CD4-positive, alpha-beta memory T cell (primary cell): ENCODE data around the gene DCT. TPM values are rescaled to one million over a fixed set of nuclear protein-coding genes. Genes with fewer than 3 reads are reported as not detected.
A peak's percentile ranks its signal among the peaks of the same experiment; 100 is the strongest.

Source experiments
- CTCF ChIA-PET: fragments of 350-600 bp; sonication (Branson Sonifier 250); formaldehyde crosslinking; loops from one replicate; lab custom pipeline; 2021; ENCODE audit warnings: inconsistent platforms; ENCODE audit not compliant: partially characterized antibody; lab: Charles Lee
- POLR2A ChIA-PET: fragments of 350-600 bp; sonication (Branson Sonifier 250); formaldehyde crosslinking; loops from one replicate; lab custom pipeline; 2021; ENCODE audit not compliant: partially characterized antibody; lab: Charles Lee
- DNase-seq, 5 donors: peaks; one replicate each; pipeline versions ENCODE4 v3.0.0 to v3.0.0-alpha.2; 2020 to 2022; ENCODE audit warnings: mixed read lengths in 1 of 5
- H3K27ac ChIP-seq: one replicate; pipeline ENCODE4 v1.7.0; 2013; ENCODE audit warnings: low read depth, low read length
- H3K27me3 ChIP-seq: 2 replicates; pipeline ENCODE4 v1.7.0; 2013; ENCODE audit warnings: mild to moderate bottlenecking, low read length, moderate library complexity; ENCODE audit not compliant: insufficient read depth
- H3K36me3 ChIP-seq: 2 replicates; pipeline ENCODE4 v1.7.0; 2013; ENCODE audit warnings: mild to moderate bottlenecking, low read length, moderate library complexity; ENCODE audit not compliant: insufficient read depth
- H3K4me1 ChIP-seq: 2 replicates; pipeline ENCODE4 v1.7.0; 2013; ENCODE audit warnings: mild to moderate bottlenecking, low read length, moderate library complexity; ENCODE audit not compliant: insufficient read depth
- H3K4me3 ChIP-seq, 2 donors: one replicate each; pipeline ENCODE4 v1.7.0; 2013; ENCODE audit warnings: low read length in 2 of 2, mild to moderate bottlenecking in 1 of 2
- H3K9me3 ChIP-seq, 2 donors: one replicate each; pipeline ENCODE4 v1.7.0; 2013; ENCODE audit warnings: low read length in 2 of 2, control low read depth in 1 of 2; ENCODE audit not compliant: control insufficient read depth in 1 of 2
- H3K27ac Mint-ChIP-seq, 7 donors: one replicate each; pipeline ENCODE4 v1.8.0; 2020 to 2021; ENCODE audit warnings: mixed read lengths in 7 of 7, mild to moderate bottlenecking in 6 of 7, inconsistent platforms in 3 of 7, moderate library complexity in 3 of 7
- H3K27me3 Mint-ChIP-seq, 2 donors: one replicate each; pipeline ENCODE4 v1.8.0; 2020 to 2021; ENCODE audit warnings: mixed read lengths in 2 of 2
- H3K36me3 Mint-ChIP-seq, 2 donors: one replicate each; pipeline ENCODE4 v1.8.0; 2020 to 2021; ENCODE audit warnings: mixed read lengths in 2 of 2, inconsistent platforms in 1 of 2, mild to moderate bottlenecking in 1 of 2
- H3K4me1 Mint-ChIP-seq, 4 donors: one replicate each; pipeline ENCODE4 v1.8.0; 2020 to 2021; ENCODE audit warnings: mixed read lengths in 4 of 4, mild to moderate bottlenecking in 1 of 4
- H3K4me3 Mint-ChIP-seq, 8 donors: one replicate each; pipeline ENCODE4 v1.8.0; 2020 to 2021; ENCODE audit warnings: mixed read lengths in 8 of 8, mild to moderate bottlenecking in 7 of 8, moderate library complexity in 6 of 8, inconsistent platforms in 3 of 8
- H3K9me3 Mint-ChIP-seq, 8 donors: one replicate each; pipeline ENCODE4 v1.8.0; 2020 to 2021; ENCODE audit warnings: mixed read lengths in 8 of 8, mild to moderate bottlenecking in 5 of 8, inconsistent platforms in 3 of 8, moderate library complexity in 1 of 8
- intact Hi-C: fragments of 100-400 bp; cut with micrococcal nuclease; formaldehyde crosslinking; loops from one replicate; pipeline ENCODE4 v1.15.1; 2023
- polyA plus RNA-seq, 2 donors: library from polyadenylated mRNA; unstranded; fragments of 300-500 nt; fragmentation: Illumina TruSeq; gene quantifications; one replicate each; pipeline ENCODE4 v1.2.3, GENCODE V29; 2021
- total RNA-seq, 2 experiments: library from RNA; stranded (reverse); gene quantifications; one replicate each; pipeline ENCODE4 v1.2.3, GENCODE V29; 2021

DCT gene
- total and polyA plus RNA-seq, 4 experiments from 2014 or later, result 0.21 to 0.53 (median 0.30) TPM

DNA sequence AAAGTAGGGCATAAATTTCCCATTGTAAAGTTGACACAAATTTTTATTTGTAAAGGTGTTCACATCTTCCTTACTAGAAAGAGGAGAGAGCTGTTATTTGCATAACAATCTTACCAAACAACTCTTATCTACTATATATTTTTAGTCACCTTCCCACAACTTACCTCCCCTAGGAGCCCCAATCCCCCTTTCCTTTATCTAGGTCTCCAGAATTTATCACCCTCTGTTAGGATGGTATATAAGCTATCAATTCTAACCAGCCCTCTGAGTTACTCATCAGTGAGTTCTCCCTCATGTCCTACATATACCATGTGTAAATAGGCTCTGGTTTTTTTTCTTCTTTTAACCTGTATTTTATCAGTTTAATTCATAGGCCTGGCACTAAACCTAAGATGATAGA, 62.2 kb downstream of the DCT start:
- Histone ChIP-seq H3K4me3 (no peak overlapping the region), H3K4me1 (no peaks in the 10 kb centered on the region), H3K27ac (no peak overlapping the region), H3K9me3 (peaks cover 0 to 3% of the 10 kb centered on the region in 2 donors), H3K36me3 (no peaks in the 10 kb centered on the region), H3K27me3 (no peaks in the 10 kb centered on the region)
- Mint-ChIP-seq H3K36me3 (peaks cover 1 to 12% of the 10 kb centered on the region in 2 donors), H3K4me3 (no peak overlapping the region), H3K4me1 (peaks cover 1 to 10% (median 5%) of the 10 kb centered on the region in 4 donors), H3K27me3 (peaks cover 4 to 11% of the 10 kb centered on the region in 2 donors), H3K9me3 (peaks cover 3 to 39% (median 19%) of the 10 kb centered on the region in 8 donors), H3K27ac (peak overlapping the region in 1 of 7 donors; percentile 12)
- intact Hi-C loops, result no loop called here
- CTCF ChIA-PET, result interaction anchor here (1.5 kb wide), 1 partner anchor 203 kb away, joined by 3 read pairs; no protein-coding TSS in a partner anchor
- no peak for DNase-seq
- POLR2A ChIA-PET, result no interaction called here

DNA sequence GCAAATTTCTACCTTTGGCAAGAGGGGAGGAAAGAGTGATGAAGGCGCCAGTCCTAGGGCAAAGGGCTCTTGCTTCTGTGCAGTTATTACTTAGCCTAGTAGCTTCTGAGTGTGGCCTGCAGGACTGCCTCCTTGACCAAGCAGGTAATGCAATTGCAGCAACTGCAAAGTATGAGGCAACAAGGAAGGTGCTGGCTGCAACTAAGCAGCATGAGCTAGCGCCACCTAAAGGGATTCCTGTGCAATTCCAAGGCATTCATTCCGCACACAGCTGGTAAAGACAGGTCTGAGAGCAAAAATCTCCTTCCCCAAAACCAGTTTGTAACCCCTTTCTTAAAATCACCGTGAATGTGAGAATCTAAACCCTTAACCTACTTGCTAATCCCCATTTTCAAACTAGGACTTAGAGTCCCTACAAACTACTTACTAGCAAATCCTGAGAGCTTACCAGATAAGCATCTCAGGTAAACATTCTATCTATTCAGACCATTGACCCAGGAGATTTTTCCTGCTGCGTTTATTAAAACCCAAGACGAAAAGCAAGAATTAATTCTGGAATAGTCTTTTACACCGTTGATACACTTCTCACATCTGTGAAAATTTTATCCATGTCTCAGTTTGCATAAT, 62.9 kb downstream of the DCT start:
- H3K36me3 ChIP-seq, result no peaks in the 10 kb centered on the region
- no peak overlapping the region for H3K4me3 ChIP-seq
- CTCF ChIA-PET, result interaction anchor here (1.5 kb wide), 1 partner anchor 204 kb away, joined by 3 read pairs; no protein-coding TSS in a partner anchor
- peaks cover 1 to 12% of the 10 kb centered on the region in 2 donors for H3K36me3 Mint-ChIP-seq
- no peak overlapping the region for H3K27ac ChIP-seq
- H3K9me3 Mint-ChIP-seq, result peaks cover 3 to 37% (median 19%) of the 10 kb centered on the region in 8 donors
- no peaks in the 10 kb centered on the region for H3K4me1 ChIP-seq
- H3K27ac Mint-ChIP-seq, result no peak overlapping the region
- H3K27me3 Mint-ChIP-seq, result peaks cover 5 to 13% of the 10 kb centered on the region in 2 donors
- H3K27me3 ChIP-seq, result no peaks in the 10 kb centered on the region
- H3K4me1 Mint-ChIP-seq, result peaks cover 1 to 10% (median 5%) of the 10 kb centered on the region in 4 donors
- H3K9me3 ChIP-seq, result peaks cover 0 to 3% of the 10 kb centered on the region in 2 donors
- H3K4me3 Mint-ChIP-seq, result no peak overlapping the region
- POLR2A ChIA-PET, result no interaction called here
- no peak for DNase-seq
- intact Hi-C loops, result no loop called here

DNA sequence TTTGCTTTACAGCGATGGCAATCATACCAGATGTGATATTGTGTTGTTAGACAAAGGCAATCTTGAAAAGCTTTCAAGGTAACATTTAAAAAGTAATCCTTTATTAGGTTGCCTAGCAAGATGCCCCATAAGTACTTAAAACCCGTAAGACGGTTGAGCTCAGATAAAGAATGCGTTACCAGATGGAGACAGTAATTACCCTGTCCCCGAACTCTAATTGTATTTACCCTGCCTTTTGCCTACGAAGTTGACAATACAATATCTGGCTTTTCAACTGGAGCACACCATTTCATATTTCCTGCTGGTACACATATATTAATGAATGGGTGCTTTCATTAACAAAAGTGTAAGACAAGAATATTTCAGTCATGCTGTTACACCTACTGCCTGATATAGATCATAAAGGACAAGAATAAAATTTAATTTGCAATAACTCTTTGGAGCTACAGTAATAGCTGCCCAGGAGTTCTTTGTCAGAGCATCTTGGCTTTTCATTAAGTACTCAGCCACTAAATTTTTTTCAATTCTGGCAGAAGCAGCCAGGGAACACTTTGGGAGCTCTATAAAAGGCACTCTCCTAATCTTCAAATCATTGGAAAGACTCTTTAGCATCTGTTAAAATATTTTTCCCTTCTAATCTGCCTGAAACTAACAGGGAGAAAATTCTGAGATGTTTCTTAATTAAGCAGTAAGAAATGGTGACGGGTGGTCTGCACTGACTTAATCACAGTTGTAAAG, 63.8 kb downstream of the DCT start:
- no peaks in the 10 kb centered on the region for H3K4me1 ChIP-seq
- no peak overlapping the region for H3K4me3 Mint-ChIP-seq
- H3K36me3 Mint-ChIP-seq, result peaks cover 1 to 12% of the 10 kb centered on the region in 2 donors
- no peak overlapping the region for H3K27ac Mint-ChIP-seq
- no peak for DNase-seq
- H3K9me3 ChIP-seq, result no peaks in the 10 kb centered on the region
- peaks cover 10 to 13% of the 10 kb centered on the region in 2 donors for H3K27me3 Mint-ChIP-seq
- no peaks in the 10 kb centered on the region for H3K36me3 ChIP-seq
- H3K4me1 Mint-ChIP-seq, result peaks cover 1 to 10% (median 5%) of the 10 kb centered on the region in 4 donors
- no peak overlapping the region for H3K4me3 ChIP-seq
- peaks cover 3 to 28% (median 14%) of the 10 kb centered on the region in 8 donors for H3K9me3 Mint-ChIP-seq
- intact Hi-C loops, result no loop called here
- ChIA-PET POLR2A (no interaction called here), CTCF (no interaction called here)
- H3K27ac ChIP-seq, result no peak overlapping the region
- H3K27me3 ChIP-seq, result no peaks in the 10 kb centered on the region

DNA sequence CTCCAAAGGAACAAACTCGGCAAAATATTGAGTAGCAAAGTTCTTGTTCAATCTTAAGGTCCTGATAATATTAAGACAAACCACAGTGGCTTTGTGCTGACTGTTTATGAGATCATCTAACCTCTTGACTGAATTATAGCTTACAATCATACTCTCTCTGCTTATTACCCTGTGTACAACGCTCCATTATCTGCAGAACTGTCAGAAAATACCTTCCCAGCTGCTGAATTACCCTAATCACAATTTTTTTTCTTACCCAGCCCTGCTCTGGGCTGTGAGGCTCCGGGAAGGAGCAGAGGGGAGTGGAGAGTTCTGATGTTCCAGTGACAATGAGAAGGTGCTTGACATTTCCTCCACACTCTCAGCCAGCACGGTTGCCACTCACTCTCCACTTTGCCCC, 64.8 kb downstream of the DCT start:
- H3K4me1 ChIP-seq, result no peaks in the 10 kb centered on the region
- no peak overlapping the region for H3K27ac Mint-ChIP-seq
- no peaks in the 10 kb centered on the region for H3K36me3 ChIP-seq
- no peaks in the 10 kb centered on the region for H3K9me3 ChIP-seq
- no peak overlapping the region for H3K27ac ChIP-seq
- H3K36me3 Mint-ChIP-seq, result peaks cover 1 to 9% of the 10 kb centered on the region in 2 donors
- intact Hi-C loops, result no loop called here
- no peak overlapping the region for H3K4me3 ChIP-seq
- H3K27me3 ChIP-seq, result no peaks in the 10 kb centered on the region
- no peak overlapping the region for H3K4me3 Mint-ChIP-seq
- peaks cover 3 to 23% (median 10%) of the 10 kb centered on the region in 8 donors for H3K9me3 Mint-ChIP-seq
- H3K27me3 Mint-ChIP-seq, result peaks cover 12 to 13% of the 10 kb centered on the region in 2 donors
- peaks cover 1 to 10% (median 5%) of the 10 kb centered on the region in 4 donors for H3K4me1 Mint-ChIP-seq
- POLR2A ChIA-PET, result no interaction called here
- no peak for DNase-seq
- CTCF ChIA-PET, result no interaction called here

DNA sequence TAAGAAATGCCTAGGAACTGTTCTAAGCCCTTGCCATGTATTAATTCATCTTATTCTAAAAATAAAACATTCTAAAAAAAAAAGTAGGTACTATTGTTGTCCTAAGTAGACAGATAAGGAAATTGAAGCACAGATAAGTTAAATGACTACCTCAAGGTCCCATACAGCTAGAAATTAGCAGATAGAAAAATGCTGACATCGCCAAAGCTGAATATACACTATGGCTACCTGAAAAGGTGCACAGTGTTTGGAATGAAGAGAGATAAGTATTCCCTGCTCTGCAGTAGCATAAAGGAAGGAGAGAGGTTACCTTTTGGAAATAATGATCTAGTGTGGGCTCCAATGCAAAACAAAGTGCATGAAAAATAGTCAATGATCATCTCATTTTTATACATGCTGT, 65.3 kb downstream of the DCT start:
- DNase-seq, result no peak
- H3K27me3 ChIP-seq, result no peaks in the 10 kb centered on the region
- no peak overlapping the region for H3K4me3 Mint-ChIP-seq
- no peak overlapping the region for H3K27ac Mint-ChIP-seq
- no peaks in the 10 kb centered on the region for H3K9me3 ChIP-seq
- H3K4me1 ChIP-seq, result no peaks in the 10 kb centered on the region
- peaks cover 1 to 9% of the 10 kb centered on the region in 2 donors for H3K36me3 Mint-ChIP-seq
- H3K4me1 Mint-ChIP-seq, result peaks cover under 1 to 6% (median 3%) of the 10 kb centered on the region in 4 donors
- H3K4me3 ChIP-seq, result no peak overlapping the region
- no peak overlapping the region for H3K27ac ChIP-seq
- intact Hi-C loops, result no loop called here
- POLR2A ChIA-PET, result no interaction called here
- H3K27me3 Mint-ChIP-seq, result peaks cover 12 to 13% of the 10 kb centered on the region in 2 donors
- H3K36me3 ChIP-seq, result no peaks in the 10 kb centered on the region
- CTCF ChIA-PET, result no interaction called here
- H3K9me3 Mint-ChIP-seq, result peaks cover 3 to 23% (median 10%) of the 10 kb centered on the region in 8 donors

DNA sequence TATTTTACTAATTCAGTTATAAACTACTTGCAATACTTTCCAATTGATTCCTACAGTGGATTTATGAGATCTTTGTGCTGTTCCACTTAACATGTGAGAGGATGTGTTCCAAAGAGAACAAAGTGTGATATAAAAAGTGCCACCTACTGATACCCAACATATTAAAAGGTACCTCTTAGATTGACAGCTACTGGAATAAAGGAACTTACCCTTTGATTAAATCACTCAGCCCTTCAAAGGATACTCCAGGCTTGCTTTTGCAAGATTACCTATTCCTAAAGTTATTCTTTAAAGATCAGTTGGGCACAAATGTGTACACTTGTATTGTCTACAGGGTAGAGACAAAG, 65.9 kb downstream of the DCT start:
- Histone ChIP-seq H3K27ac (no peak overlapping the region), H3K4me1 (no peaks in the 10 kb centered on the region), H3K4me3 (no peak overlapping the region), H3K27me3 (no peaks in the 10 kb centered on the region), H3K9me3 (no peaks in the 10 kb centered on the region), H3K36me3 (no peaks in the 10 kb centered on the region)
- peaks cover 3 to 21% (median 10%) of the 10 kb centered on the region in 8 donors for H3K9me3 Mint-ChIP-seq
- no peak overlapping the region for H3K27ac Mint-ChIP-seq
- peaks cover 1 to 9% of the 10 kb centered on the region in 2 donors for H3K36me3 Mint-ChIP-seq
- peaks cover 12 to 18% of the 10 kb centered on the region in 2 donors for H3K27me3 Mint-ChIP-seq
- ChIA-PET CTCF (no interaction called here), POLR2A (no interaction called here)
- no peak overlapping the region for H3K4me3 Mint-ChIP-seq
- no peak for DNase-seq
- intact Hi-C loops, result no loop called here
- peaks cover 0 to 2% (median 0%) of the 10 kb centered on the region in 4 donors for H3K4me1 Mint-ChIP-seq

DNA sequence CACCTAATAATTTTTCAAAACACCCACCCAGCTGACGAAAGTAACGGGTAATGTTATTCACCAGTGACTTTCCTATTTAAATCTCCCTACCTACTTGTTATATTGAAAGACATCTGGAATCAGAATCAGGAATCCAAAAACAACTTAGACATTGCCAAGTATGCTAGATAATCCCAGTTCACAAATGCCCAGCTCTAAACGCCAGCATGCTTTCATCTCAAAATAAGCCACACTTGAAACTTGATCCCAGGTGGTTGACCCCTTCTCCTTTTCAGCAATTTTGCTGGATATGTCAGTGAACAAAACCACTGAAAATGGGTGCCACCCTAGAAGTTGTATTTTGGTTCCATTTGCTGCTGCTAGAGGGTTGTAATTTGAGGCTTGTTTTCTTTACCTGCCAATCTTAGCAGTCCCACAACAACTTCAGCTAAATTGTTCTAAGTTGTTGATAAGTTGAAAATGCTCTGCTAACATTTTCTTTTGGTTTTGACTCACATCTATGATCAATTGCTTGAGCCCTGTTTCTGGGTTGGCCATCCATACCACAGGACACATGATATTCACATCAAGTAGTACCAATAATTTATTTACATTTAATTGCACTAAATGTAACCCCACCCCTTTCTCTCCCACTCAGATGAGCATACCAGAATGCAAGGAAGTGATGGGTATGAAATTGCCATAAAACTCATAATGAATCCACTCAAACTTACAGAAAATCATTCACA, 66.4 kb downstream of the DCT start:
- no peak overlapping the region for H3K27ac Mint-ChIP-seq
- H3K9me3 Mint-ChIP-seq, result peaks cover 3 to 18% (median 9%) of the 10 kb centered on the region in 8 donors
- H3K4me1 Mint-ChIP-seq, result no peaks in the 10 kb centered on the region
- H3K9me3 ChIP-seq, result no peaks in the 10 kb centered on the region
- H3K4me1 ChIP-seq, result no peaks in the 10 kb centered on the region
- intact Hi-C loops, result no loop called here
- H3K27ac ChIP-seq, result no peak overlapping the region
- POLR2A ChIA-PET, result no interaction called here
- H3K27me3 ChIP-seq, result no peaks in the 10 kb centered on the region
- H3K27me3 Mint-ChIP-seq, result peaks cover 12 to 18% of the 10 kb centered on the region in 2 donors
- no peak overlapping the region for H3K4me3 Mint-ChIP-seq
- CTCF ChIA-PET, result no interaction called here
- H3K36me3 Mint-ChIP-seq, result peaks cover 1 to 9% of the 10 kb centered on the region in 2 donors
- H3K4me3 ChIP-seq, result no peak overlapping the region
- no peak for DNase-seq
- no peaks in the 10 kb centered on the region for H3K36me3 ChIP-seq
